Chondrocyte (in vitro differentiated cells): Measurements from ENCODE around the gene TEDC2. TPM values are rescaled to one million over a fixed set of nuclear protein-coding genes. Genes with fewer than 3 reads are reported as not detected.

Experiments
- DNase-seq: peaks from one replicate; pipeline ENCODE4 v3.0.0; 2021; ENCODE audit warnings: mixed read lengths, low spot score
- H3K27ac Mint-ChIP-seq: one replicate; pipeline ENCODE4 v1.8.0; 2021; ENCODE audit warnings: mild to moderate bottlenecking, moderate library complexity, mixed read lengths; ENCODE audit not compliant: unreplicated experiment
- H3K27me3 Mint-ChIP-seq: 2 replicates; pipeline ENCODE4 v1.8.0; 2021; ENCODE audit warnings: low read depth, mixed read lengths
- H3K36me3 Mint-ChIP-seq: 2 replicates; pipeline ENCODE4 v1.8.0; 2021; ENCODE audit warnings: low read depth, mixed read lengths
- H3K4me1 Mint-ChIP-seq: 2 replicates; pipeline ENCODE4 v1.8.0; 2021; ENCODE audit warnings: low read depth, mild to moderate bottlenecking, mixed read lengths
- H3K4me3 Mint-ChIP-seq: one replicate; pipeline ENCODE4 v1.8.0; 2021; ENCODE audit warnings: mild to moderate bottlenecking, moderate library complexity, mixed read lengths; ENCODE audit not compliant: unreplicated experiment
- H3K9me3 Mint-ChIP-seq: 2 replicates; pipeline ENCODE4 v1.8.0; 2021; ENCODE audit warnings: low read depth, mixed read lengths
- CTCF ChIP-seq: fragments of 200-600 bp; sonication (generic); IDR thresholded peaks from 2 replicates; pipeline ENCODE4 v1.5.0; 2021; ENCODE audit warnings: antibody characterized with exemption, mild to moderate bottlenecking, moderate library complexity
- total RNA-seq: library from RNA; stranded (reverse); gene quantifications from 3 replicates; pipeline ENCODE4 v1.2.1, GENCODE V29; 2021

The TEDC2 gene
- total RNA-seq, 1 donor from 2014 or later, result 3.9 TPM

- Mint-ChIP-seq H3K36me3 (no peaks in the 10 kb centered on the region), H3K27me3 (no peaks in the 10 kb centered on the region), H3K4me1 (peaks cover 22% of the 10 kb centered on the region), H3K9me3 (no peaks in the 10 kb centered on the region), H3K4me3 (peak overlapping the region; percentile 70), H3K27ac (no peak overlapping the region)
- no peak for DNase-seq
- TF ChIP-seq CTCF, result peak; percentile 54
Observed at GRCh38 chr16:2467528-2468232, 7.8 kb downstream of the TEDC2 start.

GRCh38 chr16:2468233-2468724 is 8.4 kb downstream of the TEDC2 start:
- Mint-ChIP-seq H3K27ac (peak overlapping the region; percentile 12), H3K9me3 (no peaks in the 10 kb centered on the region), H3K4me1 (peaks cover 28% of the 10 kb centered on the region), H3K27me3 (no peaks in the 10 kb centered on the region), H3K4me3 (peak overlapping the region; percentile 70), H3K36me3 (no peaks in the 10 kb centered on the region)
- DNase-seq, result peak; percentile 64
- no peak for TF ChIP-seq CTCF

- H3K9me3 Mint-ChIP-seq, result no peaks in the 10 kb centered on the region
Observed at GRCh38 chr16:2468725-2469398, 9.0 kb downstream of the TEDC2 start.

GRCh38 chr16:2469399-2470233 is 9.7 kb downstream of the TEDC2 start:
- Mint-ChIP-seq H3K9me3 (no peaks in the 10 kb centered on the region), H3K4me3 (no peak overlapping the region), H3K27ac (peak overlapping the region; percentile 72), H3K4me1 (peaks cover 25% of the 10 kb centered on the region), H3K27me3 (no peaks in the 10 kb centered on the region), H3K36me3 (no peaks in the 10 kb centered on the region)
- DNase-seq, result no peak
- no peak for TF ChIP-seq CTCF

More at GRCh38 chr16:2468725-2469398, 9.0 kb downstream of the TEDC2 start:
- Mint-ChIP-seq H3K36me3 (no peaks in the 10 kb centered on the region), H3K4me3 (peak overlapping the region; percentile 70), H3K27ac (no peak overlapping the region), H3K4me1 (peaks cover 25% of the 10 kb centered on the region), H3K27me3 (no peaks in the 10 kb centered on the region)
- TF ChIP-seq CTCF, result no peak
- peak; percentile 86 for DNase-seq

GRCh38 chr16:2470234-2470601 is 10.3 kb downstream of the TEDC2 start:
- peak; percentile 77 for DNase-seq
- no peak for TF ChIP-seq CTCF
- Mint-ChIP-seq H3K4me1 (peaks cover 25% of the 10 kb centered on the region), H3K36me3 (no peaks in the 10 kb centered on the region), H3K9me3 (no peaks in the 10 kb centered on the region), H3K4me3 (no peak overlapping the region), H3K27ac (peak overlapping the region; percentile 9), H3K27me3 (no peaks in the 10 kb centered on the region)
